Measurements from ENCODE around the gene UNC119.
A peak's percentile ranks its signal among the peaks of the same experiment; 100 is the strongest.
"Not testable (repeated sequence)": the region's sequence is repeated elsewhere in the genome, so short reads cannot be mapped to it uniquely, and the experiment has no call there.

The UNC119 gene

DNA sequence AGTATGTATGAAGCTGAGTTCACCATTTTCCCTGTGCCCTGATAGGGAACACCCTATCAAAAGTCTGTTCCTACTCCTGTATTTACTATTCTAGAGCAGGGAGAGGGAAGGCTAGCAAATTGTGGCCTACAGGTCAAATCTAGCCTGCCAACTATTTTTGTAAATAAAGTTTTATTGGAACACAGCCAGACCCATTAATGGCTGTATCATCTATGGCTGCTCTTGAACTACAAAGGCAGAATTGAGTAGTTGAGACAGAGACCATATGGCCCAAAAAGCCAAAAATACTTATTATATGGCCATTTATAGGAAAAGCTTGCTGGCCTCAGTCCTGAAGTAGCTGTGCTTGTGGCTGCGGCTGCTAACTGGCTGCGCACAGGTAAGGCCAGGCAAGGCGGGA is 28.5 kb upstream of the UNC119 start:
- H3K27me3 ChIP-seq (ENCODE audit: control insufficient read depth in 2 of 2, insufficient read depth in 2 of 2, low read length in 2 of 2), result no peaks in the 10 kb centered on the region
- H3K4me3 ChIP-seq (ENCODE audit: low read length in 2 of 2), result no peak overlapping the region
- H3K36me3 ChIP-seq (ENCODE audit: control insufficient read depth in 2 of 2, insufficient read depth in 2 of 2, low read length in 2 of 2), result peaks cover 34 to 36% of the 10 kb centered on the region in 2 donors
- peaks cover 0 to 7% of the 10 kb centered on the region in 2 donors for H3K4me1 ChIP-seq (ENCODE audit: control insufficient read depth in 2 of 2, insufficient read depth in 2 of 2, low read length in 2 of 2)
- no peak overlapping the region for H3K27ac ChIP-seq (ENCODE audit: low read depth in 2 of 2, low read length in 2 of 2)
- no peaks in the 10 kb centered on the region for H3K9me3 ChIP-seq (ENCODE audit: control insufficient read depth in 2 of 2, low read length in 2 of 2)
- no peak overlapping the region for H3K9ac ChIP-seq (ENCODE audit: low read depth in 1 of 2, low read length in 2 of 2)

DNA sequence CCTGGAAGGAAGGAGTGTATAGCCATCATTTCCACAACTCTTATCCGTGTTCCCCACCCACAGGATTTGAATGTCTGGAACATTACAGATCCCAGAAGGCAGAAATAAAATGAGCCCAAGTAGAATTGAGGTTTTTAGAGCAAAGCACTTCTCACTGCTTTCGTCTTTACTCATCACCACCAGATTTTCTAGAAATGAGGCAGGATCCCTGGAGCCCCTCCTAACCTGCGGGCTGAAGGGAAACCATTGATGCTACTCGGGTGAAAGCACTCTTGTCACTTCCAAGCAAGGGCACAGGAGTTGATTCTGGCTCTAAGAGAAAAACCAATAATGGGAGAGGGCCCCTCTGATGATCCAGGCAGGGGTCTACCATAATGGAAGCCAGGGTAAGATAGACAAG is 27.1 kb upstream of the UNC119 start:
- no peak overlapping the region for H3K27ac ChIP-seq (ENCODE audit: low read depth in 2 of 2, low read length in 2 of 2)
- peaks cover 22 to 23% of the 10 kb centered on the region in 2 donors for H3K36me3 ChIP-seq (ENCODE audit: control insufficient read depth in 2 of 2, insufficient read depth in 2 of 2, low read length in 2 of 2)
- no peaks in the 10 kb centered on the region for H3K9me3 ChIP-seq (ENCODE audit: control insufficient read depth in 2 of 2, low read length in 2 of 2)

DNA sequence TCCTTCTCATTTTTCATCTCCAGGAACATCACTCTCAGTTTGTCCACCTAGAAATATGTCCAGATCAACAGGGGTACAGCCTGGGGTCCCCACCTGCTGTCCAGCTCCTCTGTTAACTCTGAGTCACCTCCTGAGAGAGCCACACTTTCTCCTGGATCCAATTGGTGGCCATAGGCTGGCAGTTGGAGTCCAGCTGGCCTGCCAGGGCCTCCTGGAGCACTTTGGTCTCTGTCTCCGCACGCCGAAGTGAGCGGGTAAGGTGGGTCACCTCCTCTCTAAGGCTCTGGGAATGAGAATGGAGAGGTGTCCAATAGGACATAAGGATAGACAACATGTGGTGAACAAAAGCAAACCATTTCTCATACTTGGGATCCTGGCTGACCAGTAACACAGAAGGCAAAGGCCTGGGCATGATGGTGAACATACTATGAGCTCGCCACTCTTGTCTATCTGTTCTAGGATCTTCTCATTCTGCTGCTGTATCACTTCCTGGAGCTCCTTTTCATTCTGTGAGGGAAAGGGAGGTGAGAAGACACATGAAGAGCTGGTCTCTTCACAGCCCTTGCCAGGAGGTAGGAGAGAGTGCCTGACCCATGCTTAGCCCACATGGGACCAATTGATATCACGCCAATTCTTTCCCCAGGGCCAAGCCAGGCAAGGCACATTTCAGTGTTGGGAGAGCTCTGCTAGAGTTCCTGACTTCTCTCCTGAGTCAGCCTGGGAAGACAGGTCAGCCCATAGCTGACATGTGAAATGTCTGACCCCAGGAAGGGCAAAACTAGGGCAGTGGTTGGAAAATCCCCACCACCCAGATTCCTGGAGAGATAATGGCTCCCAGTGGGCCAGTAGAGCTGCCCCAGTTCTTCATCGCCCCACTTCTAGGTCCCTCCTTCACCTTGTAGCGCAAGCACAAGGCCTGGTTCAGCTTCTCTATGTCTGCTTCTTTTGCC is 26.1 kb upstream of the UNC119 start:
- H3K9ac ChIP-seq (ENCODE audit: low read depth in 1 of 2, low read length in 2 of 2), result no peak overlapping the region

More for the DNA sequence above, 27.1 kb upstream of the UNC119 start:
- peaks cover 0 to 7% of the 10 kb centered on the region in 2 donors for H3K4me1 ChIP-seq (ENCODE audit: control insufficient read depth in 2 of 2, insufficient read depth in 2 of 2, low read length in 2 of 2)
- no peak overlapping the region for H3K4me3 ChIP-seq (ENCODE audit: low read length in 2 of 2)
- H3K27me3 ChIP-seq (ENCODE audit: control insufficient read depth in 2 of 2, insufficient read depth in 2 of 2, low read length in 2 of 2), result no peaks in the 10 kb centered on the region
- H3K9ac ChIP-seq (ENCODE audit: low read depth in 1 of 2, low read length in 2 of 2), result no peak overlapping the region

DNA sequence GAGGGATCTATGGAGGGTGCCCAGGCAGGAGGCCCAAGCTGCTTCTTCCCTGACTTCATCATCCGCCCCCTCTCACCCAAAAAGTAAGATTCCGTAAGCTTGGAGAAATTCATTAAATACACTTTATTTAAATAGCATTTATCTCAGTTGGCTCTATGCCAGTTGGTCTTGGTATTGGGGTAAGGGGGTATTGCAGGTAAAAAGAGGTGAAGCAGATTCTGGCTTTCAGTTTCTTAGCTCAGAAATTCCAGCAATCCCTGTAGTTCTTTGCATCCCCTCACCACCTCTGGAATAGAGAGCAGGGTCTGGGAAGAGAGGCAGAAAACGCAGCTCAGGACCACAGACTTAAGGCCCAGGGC is 25.0 kb upstream of the UNC119 start:
- no peak overlapping the region for H3K27ac ChIP-seq (ENCODE audit: low read depth in 2 of 2, low read length in 2 of 2)
- H3K9ac ChIP-seq (ENCODE audit: low read depth in 1 of 2, low read length in 2 of 2), result no peak overlapping the region
- peaks cover 5 to 10% of the 10 kb centered on the region in 2 donors for H3K4me1 ChIP-seq (ENCODE audit: control insufficient read depth in 2 of 2, insufficient read depth in 2 of 2, low read length in 2 of 2)
- no peaks in the 10 kb centered on the region for H3K27me3 ChIP-seq (ENCODE audit: control insufficient read depth in 2 of 2, insufficient read depth in 2 of 2, low read length in 2 of 2)
- no peaks in the 10 kb centered on the region for H3K9me3 ChIP-seq (ENCODE audit: control insufficient read depth in 2 of 2, low read length in 2 of 2)
- no peak overlapping the region for H3K4me3 ChIP-seq (ENCODE audit: low read length in 2 of 2)
- peaks cover 5 to 10% of the 10 kb centered on the region in 2 donors for H3K36me3 ChIP-seq (ENCODE audit: control insufficient read depth in 2 of 2, insufficient read depth in 2 of 2, low read length in 2 of 2)

More for the DNA sequence above, 26.1 kb upstream of the UNC119 start:
- Histone ChIP-seq H3K4me3 (ENCODE audit: low read length in 2 of 2) (no peak overlapping the region), H3K4me1 (ENCODE audit: control insufficient read depth in 2 of 2, insufficient read depth in 2 of 2, low read length in 2 of 2) (peaks cover 0 to 7% of the 10 kb centered on the region in 2 donors), H3K36me3 (ENCODE audit: control insufficient read depth in 2 of 2, insufficient read depth in 2 of 2, low read length in 2 of 2) (peaks cover 12 to 16% of the 10 kb centered on the region in 2 donors), H3K9me3 (ENCODE audit: control insufficient read depth in 2 of 2, low read length in 2 of 2) (no peaks in the 10 kb centered on the region), H3K27ac (ENCODE audit: low read depth in 2 of 2, low read length in 2 of 2) (no peak overlapping the region), H3K27me3 (ENCODE audit: control insufficient read depth in 2 of 2, insufficient read depth in 2 of 2, low read length in 2 of 2) (no peaks in the 10 kb centered on the region)

DNA sequence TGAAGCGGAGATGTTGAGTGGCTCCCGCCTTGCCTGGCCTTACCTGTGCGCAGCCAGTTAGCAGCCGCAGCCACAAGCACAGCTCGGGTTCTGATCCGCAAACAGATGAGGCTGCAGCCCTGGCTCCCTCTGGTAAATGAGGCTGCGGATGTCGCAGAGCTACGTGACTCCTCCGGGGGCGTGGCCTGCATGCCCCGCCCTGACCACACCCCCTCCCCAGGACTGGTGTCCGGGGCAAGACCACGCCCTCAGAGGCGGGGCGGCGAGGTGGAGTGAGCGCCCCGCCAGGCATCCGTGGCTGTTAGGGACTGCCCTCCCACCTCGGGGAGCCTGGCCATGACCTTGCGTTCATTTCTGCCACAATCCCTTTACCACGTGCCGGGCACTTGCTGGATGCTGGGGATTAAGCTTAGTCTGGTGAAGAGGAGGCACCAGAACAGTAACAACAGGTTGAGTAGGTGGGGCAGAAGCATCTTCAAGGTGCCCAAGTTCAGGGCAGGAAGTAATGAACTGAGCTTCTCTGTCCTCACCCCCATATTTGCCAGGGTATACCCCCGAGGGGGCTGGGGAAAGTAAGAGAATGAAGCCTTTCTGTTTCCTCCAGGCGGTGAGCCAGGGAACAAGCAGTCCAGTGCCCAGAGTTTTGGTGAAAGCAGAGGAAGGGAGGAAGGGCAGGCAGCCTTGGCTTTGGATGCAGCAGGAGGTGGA is 24.5 kb upstream of the UNC119 start, which contains the start of gene ALDOC:
Gene ALDOC, minus strand, starts transcription at position 138 of the 708 bp plus-strand sequence. CDS start 1,363 bp downstream, outside the sequence.
- peak within 1 kb of the TSS in 1 of 2 donors; percentile 6 for H3K9ac ChIP-seq (ENCODE audit: low read depth in 1 of 2, low read length in 2 of 2)
- no peak within 1 kb of the TSS for H3K27ac ChIP-seq (ENCODE audit: low read depth in 2 of 2, low read length in 2 of 2)
- H3K4me1 ChIP-seq (ENCODE audit: control insufficient read depth in 2 of 2, insufficient read depth in 2 of 2, low read length in 2 of 2), result peaks cover 10 to 15% of the 10 kb centered on the region in 2 donors
- peak within 1 kb of the TSS; percentile 38 to 56 for H3K4me3 ChIP-seq (ENCODE audit: low read length in 2 of 2)
- no peaks in the 10 kb centered on the region for H3K9me3 ChIP-seq (ENCODE audit: control insufficient read depth in 2 of 2, low read length in 2 of 2)
- H3K36me3 ChIP-seq (ENCODE audit: control insufficient read depth in 2 of 2, insufficient read depth in 2 of 2, low read length in 2 of 2), result peaks cover 3 to 4% of the 10 kb centered on the region in 2 donors
- no peaks in the 10 kb centered on the region for H3K27me3 ChIP-seq (ENCODE audit: control insufficient read depth in 2 of 2, insufficient read depth in 2 of 2, low read length in 2 of 2)

DNA sequence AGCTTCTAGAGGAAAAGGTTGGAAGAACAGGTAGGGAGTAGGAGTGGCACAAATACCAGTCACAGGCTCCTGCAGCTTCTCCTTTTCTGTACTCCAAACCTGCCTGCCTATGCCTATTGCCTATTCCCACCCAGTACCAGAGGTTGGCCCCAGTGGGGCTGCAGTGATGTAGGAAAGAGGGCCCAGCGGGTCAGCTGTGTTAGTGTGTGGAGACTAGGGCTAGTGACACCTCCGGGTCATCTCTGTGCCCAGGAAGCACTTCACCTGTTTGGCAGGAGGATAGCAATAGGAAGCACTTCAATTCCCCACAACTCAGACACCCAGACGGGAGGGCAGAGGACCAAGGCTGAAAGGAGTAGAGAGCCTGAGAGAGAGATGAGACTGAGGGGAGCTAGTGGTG is 23.6 kb upstream of the UNC119 start:
- not testable (repeated sequence) for H3K9ac ChIP-seq (ENCODE audit: low read depth in 1 of 2, low read length in 2 of 2); H3K27me3 ChIP-seq (ENCODE audit: control insufficient read depth in 2 of 2, insufficient read depth in 2 of 2, low read length in 2 of 2); H3K27ac ChIP-seq (ENCODE audit: low read depth in 2 of 2, low read length in 2 of 2); H3K36me3 ChIP-seq (ENCODE audit: control insufficient read depth in 2 of 2, insufficient read depth in 2 of 2, low read length in 2 of 2); H3K4me3 ChIP-seq (ENCODE audit: low read length in 2 of 2); H3K9me3 ChIP-seq (ENCODE audit: control insufficient read depth in 2 of 2, low read length in 2 of 2)
- H3K4me1 ChIP-seq (ENCODE audit: control insufficient read depth in 2 of 2, insufficient read depth in 2 of 2, low read length in 2 of 2), result peaks cover 13 to 17% of the 10 kb centered on the region in 2 donors

DNA sequence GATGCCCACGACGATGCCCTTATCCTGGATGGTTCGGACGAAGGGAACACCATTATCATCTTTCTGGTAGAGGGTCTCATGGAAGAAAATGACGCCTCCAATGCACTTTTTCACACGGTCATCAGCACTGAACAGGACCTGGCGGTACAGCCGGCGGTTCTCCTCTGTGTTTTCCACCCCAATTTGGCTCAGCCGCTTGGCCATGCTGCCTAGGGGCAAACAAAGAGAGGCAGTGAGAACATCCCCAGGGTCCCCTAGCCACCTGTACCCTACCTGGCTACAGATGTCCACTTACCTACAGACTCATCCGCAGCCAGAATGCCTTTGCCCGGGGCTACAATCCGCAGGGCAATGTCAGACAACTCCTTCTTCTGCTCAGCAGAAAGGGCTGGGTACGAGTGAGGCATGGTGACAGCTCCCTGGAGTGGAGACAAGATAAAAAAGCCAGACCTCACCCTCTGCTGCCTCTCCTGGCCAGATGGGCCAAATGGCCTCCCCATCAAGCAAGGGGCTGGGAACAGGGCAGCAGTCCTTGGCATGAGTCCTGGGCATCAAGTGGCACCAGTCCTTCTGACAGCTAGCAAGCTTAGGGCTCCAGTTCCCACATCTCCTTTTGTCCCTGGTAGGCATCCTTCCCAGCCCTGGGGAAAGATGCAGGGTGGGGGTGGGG is 22.8 kb upstream of the UNC119 start:
- peaks cover 3 to 4% of the 10 kb centered on the region in 2 donors for H3K36me3 ChIP-seq (ENCODE audit: control insufficient read depth in 2 of 2, insufficient read depth in 2 of 2, low read length in 2 of 2)
- no peak overlapping the region for H3K9ac ChIP-seq (ENCODE audit: low read depth in 1 of 2, low read length in 2 of 2)
- no peaks in the 10 kb centered on the region for H3K9me3 ChIP-seq (ENCODE audit: control insufficient read depth in 2 of 2, low read length in 2 of 2)
- no peak overlapping the region for H3K4me3 ChIP-seq (ENCODE audit: low read length in 2 of 2)
- peaks cover 19 to 20% of the 10 kb centered on the region in 2 donors for H3K4me1 ChIP-seq (ENCODE audit: control insufficient read depth in 2 of 2, insufficient read depth in 2 of 2, low read length in 2 of 2)
- no peaks in the 10 kb centered on the region for H3K27me3 ChIP-seq (ENCODE audit: control insufficient read depth in 2 of 2, insufficient read depth in 2 of 2, low read length in 2 of 2)
- H3K27ac ChIP-seq (ENCODE audit: low read depth in 2 of 2, low read length in 2 of 2), result no peak overlapping the region

DNA sequence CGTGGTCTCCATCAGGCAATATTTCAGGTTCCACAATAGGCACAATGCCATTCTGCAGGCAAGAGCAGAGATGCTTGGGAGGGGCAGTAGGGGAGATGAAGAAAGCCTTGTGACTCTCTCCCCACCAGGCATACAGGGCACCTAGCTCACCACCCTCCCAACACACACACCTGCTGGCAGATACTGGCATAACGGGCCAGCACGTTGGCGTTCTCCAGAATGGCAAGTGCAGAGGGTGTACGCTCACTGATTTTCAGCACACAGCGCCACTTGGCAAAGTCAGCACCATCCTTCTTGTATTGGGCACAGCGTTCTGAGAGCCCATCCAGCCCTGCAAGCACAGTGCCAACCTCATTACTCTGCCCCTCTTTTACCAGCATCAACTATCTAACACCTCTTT is 22.1 kb upstream of the UNC119 start:
- Histone ChIP-seq H3K4me1 (ENCODE audit: control insufficient read depth in 2 of 2, insufficient read depth in 2 of 2, low read length in 2 of 2) (peaks cover 20 to 22% of the 10 kb centered on the region in 2 donors), H3K4me3 (ENCODE audit: low read length in 2 of 2) (no peak overlapping the region), H3K27me3 (ENCODE audit: control insufficient read depth in 2 of 2, insufficient read depth in 2 of 2, low read length in 2 of 2) (no peaks in the 10 kb centered on the region), H3K36me3 (ENCODE audit: control insufficient read depth in 2 of 2, insufficient read depth in 2 of 2, low read length in 2 of 2) (peaks cover 3 to 4% of the 10 kb centered on the region in 2 donors), H3K9ac (ENCODE audit: low read depth in 1 of 2, low read length in 2 of 2) (no peak overlapping the region), H3K9me3 (ENCODE audit: control insufficient read depth in 2 of 2, low read length in 2 of 2) (no peaks in the 10 kb centered on the region), H3K27ac (ENCODE audit: low read depth in 2 of 2, low read length in 2 of 2) (no peak overlapping the region)

DNA sequence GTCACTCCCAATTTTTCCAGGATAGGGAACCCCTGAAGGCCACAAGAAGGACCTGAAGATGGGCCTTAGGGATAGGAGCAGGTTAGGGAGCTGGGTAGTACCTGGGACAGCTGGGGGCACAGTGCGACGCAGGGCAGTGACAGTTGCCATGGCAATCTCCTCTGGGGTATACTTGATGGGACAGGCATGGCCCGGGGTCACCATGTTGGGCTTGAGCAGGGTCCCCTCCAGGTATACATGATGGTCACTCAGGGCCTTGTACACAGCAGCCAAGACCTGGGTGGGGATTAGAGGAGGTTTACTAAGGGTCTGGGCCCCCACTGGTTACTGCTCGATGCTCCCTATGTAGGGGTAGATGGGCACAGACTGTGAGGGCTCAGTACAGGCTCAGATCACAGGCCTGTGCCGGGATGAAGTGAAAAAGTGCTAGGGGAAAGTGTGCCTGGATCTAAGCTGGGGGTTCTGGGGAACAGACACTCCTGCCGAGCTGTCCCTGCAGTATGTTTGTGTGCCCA is 21.6 kb upstream of the UNC119 start:
- peaks cover 20 to 22% of the 10 kb centered on the region in 2 donors for H3K4me1 ChIP-seq (ENCODE audit: control insufficient read depth in 2 of 2, insufficient read depth in 2 of 2, low read length in 2 of 2)
- H3K9me3 ChIP-seq (ENCODE audit: control insufficient read depth in 2 of 2, low read length in 2 of 2), result no peaks in the 10 kb centered on the region
- no peak overlapping the region for H3K4me3 ChIP-seq (ENCODE audit: low read length in 2 of 2)

More for the DNA sequence above, 21.6 kb upstream of the UNC119 start:
- Histone ChIP-seq H3K27me3 (ENCODE audit: control insufficient read depth in 2 of 2, insufficient read depth in 2 of 2, low read length in 2 of 2) (no peaks in the 10 kb centered on the region), H3K9ac (ENCODE audit: low read depth in 1 of 2, low read length in 2 of 2) (no peak overlapping the region), H3K36me3 (ENCODE audit: control insufficient read depth in 2 of 2, insufficient read depth in 2 of 2, low read length in 2 of 2) (peaks cover under 1 to 4% of the 10 kb centered on the region in 2 donors), H3K27ac (ENCODE audit: low read depth in 2 of 2, low read length in 2 of 2) (no peak overlapping the region)
